ENCODE results near the gene CRHR1.

Gene CRHR1

GRCh38 chr17:45824475-45824874, 40.4 kb downstream of the CRHR1 start:
- WGBS: 83% methylated on average over 7 of the region's 7 CpGs
- Histone ChIP-seq H3K4me3 (ENCODE audit: low read length) (no peak overlapping the region), H3K9ac (ENCODE audit: low read depth, low read length) (no peak overlapping the region)

GRCh38 chr17:45824901-45825492, 40.9 kb downstream of the CRHR1 start:
- WGBS: 88% methylated on average over 13 of the region's 13 CpGs
- H3K4me1 ChIP-seq (ENCODE audit: insufficient read depth, low read length): no peaks in the 10 kb centered on the region
- no peak overlapping the region for H3K9ac ChIP-seq (ENCODE audit: low read depth, low read length)
- no peak overlapping the region for H3K27ac ChIP-seq (ENCODE audit: low read depth, low read length)
- no peaks in the 10 kb centered on the region for H3K27me3 ChIP-seq (ENCODE audit: insufficient read depth, low read length)
- no peaks in the 10 kb centered on the region for H3K36me3 ChIP-seq (ENCODE audit: insufficient read depth, low read length)
- no peaks in the 10 kb centered on the region for H3K9me3 ChIP-seq (ENCODE audit: insufficient read depth, low read depth, low read length)
- no peak overlapping the region for H3K4me3 ChIP-seq (ENCODE audit: low read length)

More at GRCh38 chr17:45824475-45824874, 40.4 kb downstream of the CRHR1 start:
- Histone ChIP-seq H3K4me1 (ENCODE audit: insufficient read depth, low read length) (no peaks in the 10 kb centered on the region), H3K27me3 (ENCODE audit: insufficient read depth, low read length) (no peaks in the 10 kb centered on the region), H3K27ac (ENCODE audit: low read depth, low read length) (no peak overlapping the region), H3K9me3 (ENCODE audit: insufficient read depth, low read depth, low read length) (no peaks in the 10 kb centered on the region), H3K36me3 (ENCODE audit: insufficient read depth, low read length) (no peaks in the 10 kb centered on the region)

GRCh38 chr17:45825792-45826191, 41.7 kb downstream of the CRHR1 start:
- H3K9ac ChIP-seq (ENCODE audit: low read depth, low read length): no peak overlapping the region
- H3K27me3 ChIP-seq (ENCODE audit: insufficient read depth, low read length): no peaks in the 10 kb centered on the region
- no peaks in the 10 kb centered on the region for H3K9me3 ChIP-seq (ENCODE audit: insufficient read depth, low read depth, low read length)
- no peaks in the 10 kb centered on the region for H3K4me1 ChIP-seq (ENCODE audit: insufficient read depth, low read length)
- H3K36me3 ChIP-seq (ENCODE audit: insufficient read depth, low read length): no peaks in the 10 kb centered on the region
- 95% methylated on average over 14 of the region's 14 CpGs for WGBS
- no peak overlapping the region for H3K27ac ChIP-seq (ENCODE audit: low read depth, low read length)
- H3K4me3 ChIP-seq (ENCODE audit: low read length): no peak overlapping the region

- WGBS: 92% methylated on average over 16 of the region's 16 CpGs
- Histone ChIP-seq H3K4me3 (ENCODE audit: low read length) (no peak overlapping the region), H3K27me3 (ENCODE audit: insufficient read depth, low read length) (no peaks in the 10 kb centered on the region), H3K27ac (ENCODE audit: low read depth, low read length) (no peak overlapping the region), H3K9ac (ENCODE audit: low read depth, low read length) (no peak overlapping the region), H3K36me3 (ENCODE audit: insufficient read depth, low read length) (no peaks in the 10 kb centered on the region), H3K9me3 (ENCODE audit: insufficient read depth, low read depth, low read length) (no peaks in the 10 kb centered on the region), H3K4me1 (ENCODE audit: insufficient read depth, low read length) (no peaks in the 10 kb centered on the region)
Observed at GRCh38 chr17:45826919-45827588, 42.9 kb downstream of the CRHR1 start.

- no peak overlapping the region for H3K27ac ChIP-seq (ENCODE audit: low read depth, low read length)
- no peaks in the 10 kb centered on the region for H3K27me3 ChIP-seq (ENCODE audit: insufficient read depth, low read length)
Observed at GRCh38 chr17:45828171-45828570, 44.1 kb downstream of the CRHR1 start.

GRCh38 chr17:45828582-45829133, 44.5 kb downstream of the CRHR1 start:
- WGBS: 84% methylated on average over 15 of the region's 15 CpGs
- no peak overlapping the region for H3K4me3 ChIP-seq (ENCODE audit: low read length)
- H3K4me1 ChIP-seq (ENCODE audit: insufficient read depth, low read length): no peaks in the 10 kb centered on the region

More at GRCh38 chr17:45828171-45828570, 44.1 kb downstream of the CRHR1 start:
- Histone ChIP-seq H3K9me3 (ENCODE audit: insufficient read depth, low read depth, low read length) (no peaks in the 10 kb centered on the region), H3K36me3 (ENCODE audit: insufficient read depth, low read length) (no peaks in the 10 kb centered on the region), H3K4me1 (ENCODE audit: insufficient read depth, low read length) (no peaks in the 10 kb centered on the region), H3K4me3 (ENCODE audit: low read length) (no peak overlapping the region), H3K9ac (ENCODE audit: low read depth, low read length) (no peak overlapping the region)
- 91% methylated on average over 9 of the region's 9 CpGs for WGBS

GRCh38 chr17:45833920-45834319, 49.8 kb downstream of the CRHR1 start:
- H3K27me3 ChIP-seq (ENCODE audit: insufficient read depth, low read length): no peaks in the 10 kb centered on the region

More at GRCh38 chr17:45828582-45829133, 44.5 kb downstream of the CRHR1 start:
- Histone ChIP-seq H3K9me3 (ENCODE audit: insufficient read depth, low read depth, low read length) (no peaks in the 10 kb centered on the region), H3K27ac (ENCODE audit: low read depth, low read length) (no peak overlapping the region), H3K27me3 (ENCODE audit: insufficient read depth, low read length) (no peaks in the 10 kb centered on the region), H3K9ac (ENCODE audit: low read depth, low read length) (no peak overlapping the region), H3K36me3 (ENCODE audit: insufficient read depth, low read length) (no peaks in the 10 kb centered on the region)

GRCh38 chr17:45834471-45835396, 50.6 kb downstream of the CRHR1 start:
- H3K36me3 ChIP-seq (ENCODE audit: insufficient read depth, low read length): no peaks in the 10 kb centered on the region
- H3K9me3 ChIP-seq (ENCODE audit: insufficient read depth, low read depth, low read length): no peaks in the 10 kb centered on the region
- no peak overlapping the region for H3K27ac ChIP-seq (ENCODE audit: low read depth, low read length)
- 90% methylated on average over 26 of the region's 26 CpGs for WGBS
- no peaks in the 10 kb centered on the region for H3K27me3 ChIP-seq (ENCODE audit: insufficient read depth, low read length)
- no peak overlapping the region for H3K4me3 ChIP-seq (ENCODE audit: low read length)
- no peaks in the 10 kb centered on the region for H3K4me1 ChIP-seq (ENCODE audit: insufficient read depth, low read length)
- H3K9ac ChIP-seq (ENCODE audit: low read depth, low read length): no peak overlapping the region

More at GRCh38 chr17:45833920-45834319, 49.8 kb downstream of the CRHR1 start:
- 88% methylated on average over 6 of the region's 6 CpGs for WGBS
- Histone ChIP-seq H3K4me1 (ENCODE audit: insufficient read depth, low read length) (no peaks in the 10 kb centered on the region), H3K9me3 (ENCODE audit: insufficient read depth, low read depth, low read length) (no peaks in the 10 kb centered on the region), H3K27ac (ENCODE audit: low read depth, low read length) (no peak overlapping the region), H3K36me3 (ENCODE audit: insufficient read depth, low read length) (no peaks in the 10 kb centered on the region), H3K9ac (ENCODE audit: low read depth, low read length) (no peak overlapping the region), H3K4me3 (ENCODE audit: low read length) (no peak overlapping the region)

- Histone ChIP-seq H3K4me1 (ENCODE audit: insufficient read depth, low read length) (no peaks in the 10 kb centered on the region), H3K4me3 (ENCODE audit: low read length) (no peak overlapping the region), H3K27ac (ENCODE audit: low read depth, low read length) (no peak overlapping the region), H3K27me3 (ENCODE audit: insufficient read depth, low read length) (no peaks in the 10 kb centered on the region), H3K9me3 (ENCODE audit: insufficient read depth, low read depth, low read length) (no peaks in the 10 kb centered on the region), H3K36me3 (ENCODE audit: insufficient read depth, low read length) (no peaks in the 10 kb centered on the region), H3K9ac (ENCODE audit: low read depth, low read length) (no peak overlapping the region)
- 93% methylated on average over 5 of the region's 5 CpGs for WGBS
Observed at GRCh38 chr17:45835481-45835880, 51.4 kb downstream of the CRHR1 start.

GRCh38 chr17:45836047-45837044, 52.2 kb downstream of the CRHR1 start:
- no peaks in the 10 kb centered on the region for H3K27me3 ChIP-seq (ENCODE audit: insufficient read depth, low read length)

More at GRCh38 chr17:45836047-45837044, 52.2 kb downstream of the CRHR1 start:
- Histone ChIP-seq H3K9ac (ENCODE audit: low read depth, low read length) (no peak overlapping the region), H3K27ac (ENCODE audit: low read depth, low read length) (no peak overlapping the region), H3K36me3 (ENCODE audit: insufficient read depth, low read length) (no peaks in the 10 kb centered on the region), H3K4me3 (ENCODE audit: low read length) (no peak overlapping the region), H3K9me3 (ENCODE audit: insufficient read depth, low read depth, low read length) (no peaks in the 10 kb centered on the region), H3K4me1 (ENCODE audit: insufficient read depth, low read length) (no peaks in the 10 kb centered on the region)
- 82% methylated on average over 20 of the region's 20 CpGs for WGBS
